Putamen (tissue), 1 donor: ENCODE data around the gene TRMT1.
A peak's percentile ranks its signal among the peaks of the same experiment; 100 is the strongest.
"Not testable (repeated sequence)": the region's sequence is repeated elsewhere in the genome, so short reads cannot be mapped to it uniquely, and the experiment has no call there.

Source experiments
- DNase-seq: peaks from one replicate; pipeline ENCODE4 v3.0.0-alpha.2; 2016; ENCODE audit warnings: low spot score

The TRMT1 gene

DNA sequence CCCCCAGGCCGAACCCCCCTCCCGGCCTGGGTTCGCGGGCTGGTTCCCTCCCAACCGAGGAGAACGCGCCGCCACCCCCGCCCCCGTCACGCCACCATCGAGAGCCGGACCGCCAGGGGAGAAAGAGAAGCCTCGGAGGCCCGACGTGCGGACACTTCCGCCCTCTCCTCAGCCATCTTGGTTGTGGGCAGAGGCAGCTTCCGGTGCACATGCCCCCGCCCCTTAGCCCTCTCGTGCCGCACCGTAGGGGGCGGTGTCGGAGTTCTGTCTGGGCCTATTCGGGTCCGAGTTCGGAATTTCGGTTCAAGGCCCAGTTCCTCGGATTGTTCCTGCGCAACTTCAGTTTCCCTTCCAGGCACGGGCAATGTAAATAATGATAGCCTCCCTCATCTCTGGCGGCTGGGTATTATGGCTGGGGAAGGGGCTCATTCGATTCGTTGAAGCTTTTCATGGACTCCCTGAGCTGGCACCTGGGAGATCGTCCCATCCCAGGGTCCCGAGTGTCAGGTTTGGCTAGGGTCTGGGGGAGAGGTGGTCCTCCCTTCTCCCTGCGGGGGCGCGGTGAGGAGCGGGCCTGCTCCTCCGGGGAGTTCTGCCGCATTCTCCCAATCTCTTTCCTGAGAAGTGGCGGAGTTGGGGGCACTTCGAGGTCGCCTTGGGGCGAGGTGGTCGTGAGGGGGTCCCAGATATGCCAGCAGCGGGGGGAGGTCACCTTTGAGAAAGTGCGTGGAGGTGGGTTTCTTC lies 33.8 kb upstream of the TRMT1 start, which contains the start of the genes IER2 and STX10:
Gene IER2 (plus strand): TSS at position 225 of the 744 bp plus-strand sequence. CDS start 2,776 bp downstream, outside the sequence.
Gene STX10 (minus strand): TSS at position 189 of the 744 bp plus-strand sequence. CDS start 202 bp downstream, outside the sequence.
- peak; percentile 97 for DNase-seq

GRCh38 chr19:13149628-13150186 lies 33.2 kb upstream of the TRMT1 start:
- peak; percentile 25 for DNase-seq

GRCh38 chr19:13149173-13149627 lies 32.7 kb upstream of the TRMT1 start:
- not testable (repeated sequence) for DNase-seq

GRCh38 chr19:13146763-13147563 lies 30.4 kb upstream of the TRMT1 start:
- no peak for DNase-seq

DNA sequence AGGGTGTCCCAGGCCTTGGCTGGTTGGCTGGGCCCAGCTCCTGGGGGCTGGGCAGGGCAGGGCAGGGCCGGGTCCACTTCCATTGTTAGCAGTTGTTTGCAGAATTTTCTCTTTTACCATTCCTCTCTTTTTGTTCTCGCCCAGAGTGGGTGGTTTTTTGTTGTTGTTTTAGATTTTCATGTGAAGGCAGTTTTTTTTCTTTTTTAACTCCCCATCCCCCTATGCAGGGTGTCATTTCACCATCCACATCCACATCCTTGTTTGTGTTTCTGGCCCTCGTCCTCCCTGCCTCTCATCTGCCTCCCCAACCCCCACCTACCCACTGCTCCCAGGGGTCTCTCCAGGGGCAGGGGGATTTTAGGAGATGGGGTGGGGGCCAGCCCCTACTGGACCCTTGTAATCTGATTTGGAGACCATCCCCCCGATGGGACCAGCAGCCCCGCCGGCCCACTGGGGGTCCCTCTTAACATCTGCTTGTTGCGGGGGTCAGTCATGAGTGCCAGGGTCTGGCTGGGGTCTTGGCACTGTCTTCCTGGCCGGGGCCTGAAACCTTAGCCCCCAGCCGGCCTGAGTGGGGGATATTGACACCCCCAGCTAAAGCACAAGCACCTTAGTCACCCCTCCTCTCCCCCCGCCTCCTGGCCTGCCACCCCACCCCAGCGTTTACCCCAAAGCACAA lies 23.2 kb upstream of the TRMT1 start:
- DNase-seq: no peak

- no peak for DNase-seq
Observed at GRCh38 chr19:13138916-13139198, 22.3 kb upstream of the TRMT1 start.

DNA sequence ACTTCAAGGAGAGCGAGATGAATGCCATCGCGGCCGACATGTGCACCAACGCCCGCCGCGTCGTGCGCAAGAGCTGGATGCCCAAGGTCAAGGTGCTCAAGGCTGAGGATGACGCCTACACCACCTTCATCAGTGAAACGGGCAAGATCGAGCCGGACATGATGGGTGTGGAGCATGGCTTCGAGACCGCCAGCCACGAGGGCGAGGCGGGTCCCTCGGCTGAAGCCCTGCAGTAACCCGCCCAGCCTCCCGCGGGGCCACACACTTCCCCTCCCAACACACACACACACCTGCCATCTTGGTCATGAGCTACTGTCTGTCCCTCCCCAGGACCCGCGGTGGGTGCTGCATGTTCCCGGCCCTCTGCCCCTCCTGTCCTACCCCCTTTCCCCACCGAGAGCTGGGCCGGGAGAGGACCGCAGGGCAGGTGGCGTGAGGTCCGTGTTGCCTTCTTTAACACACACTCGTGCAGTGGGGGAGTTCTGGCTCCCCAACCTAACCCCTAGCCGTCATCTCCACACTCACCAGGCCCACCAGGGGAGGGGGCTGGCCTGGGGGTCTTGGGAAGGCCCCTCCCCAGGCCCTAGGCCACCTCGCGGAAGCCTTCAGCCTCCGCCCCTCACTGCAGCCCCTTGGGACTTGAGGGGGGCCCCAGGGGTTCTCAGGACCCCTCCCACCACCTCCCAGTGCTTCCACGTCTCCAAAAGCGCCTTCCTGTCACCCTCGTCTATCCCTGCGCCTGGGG lies 21.8 kb upstream of the TRMT1 start:
- DNase-seq: no peak

DNA sequence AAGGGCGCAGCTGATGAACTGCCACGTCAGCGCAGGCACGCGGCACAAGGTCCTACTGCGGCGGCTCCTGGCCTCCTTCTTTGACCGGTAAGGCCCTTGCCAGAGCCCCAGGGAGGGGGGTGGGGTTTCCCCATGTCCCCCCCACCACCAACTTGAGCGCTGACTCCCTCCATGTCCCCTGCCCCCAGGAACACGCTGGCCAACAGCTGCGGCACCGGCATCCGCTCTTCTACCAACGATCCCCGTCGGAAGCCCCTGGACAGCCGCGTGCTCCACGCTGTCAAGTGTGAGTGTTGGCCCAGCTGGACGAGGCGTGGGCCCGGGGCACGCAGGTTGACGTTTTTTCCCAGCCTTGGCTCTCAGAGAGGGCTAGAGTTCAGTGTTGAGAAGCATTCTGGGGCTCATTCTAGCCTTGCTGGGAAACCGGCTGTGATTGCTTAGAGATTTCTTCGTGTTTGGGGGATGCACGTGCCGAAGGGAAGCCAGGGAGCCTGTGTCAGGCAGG lies 20.8 kb upstream of the TRMT1 start:
- no peak for DNase-seq

DNA sequence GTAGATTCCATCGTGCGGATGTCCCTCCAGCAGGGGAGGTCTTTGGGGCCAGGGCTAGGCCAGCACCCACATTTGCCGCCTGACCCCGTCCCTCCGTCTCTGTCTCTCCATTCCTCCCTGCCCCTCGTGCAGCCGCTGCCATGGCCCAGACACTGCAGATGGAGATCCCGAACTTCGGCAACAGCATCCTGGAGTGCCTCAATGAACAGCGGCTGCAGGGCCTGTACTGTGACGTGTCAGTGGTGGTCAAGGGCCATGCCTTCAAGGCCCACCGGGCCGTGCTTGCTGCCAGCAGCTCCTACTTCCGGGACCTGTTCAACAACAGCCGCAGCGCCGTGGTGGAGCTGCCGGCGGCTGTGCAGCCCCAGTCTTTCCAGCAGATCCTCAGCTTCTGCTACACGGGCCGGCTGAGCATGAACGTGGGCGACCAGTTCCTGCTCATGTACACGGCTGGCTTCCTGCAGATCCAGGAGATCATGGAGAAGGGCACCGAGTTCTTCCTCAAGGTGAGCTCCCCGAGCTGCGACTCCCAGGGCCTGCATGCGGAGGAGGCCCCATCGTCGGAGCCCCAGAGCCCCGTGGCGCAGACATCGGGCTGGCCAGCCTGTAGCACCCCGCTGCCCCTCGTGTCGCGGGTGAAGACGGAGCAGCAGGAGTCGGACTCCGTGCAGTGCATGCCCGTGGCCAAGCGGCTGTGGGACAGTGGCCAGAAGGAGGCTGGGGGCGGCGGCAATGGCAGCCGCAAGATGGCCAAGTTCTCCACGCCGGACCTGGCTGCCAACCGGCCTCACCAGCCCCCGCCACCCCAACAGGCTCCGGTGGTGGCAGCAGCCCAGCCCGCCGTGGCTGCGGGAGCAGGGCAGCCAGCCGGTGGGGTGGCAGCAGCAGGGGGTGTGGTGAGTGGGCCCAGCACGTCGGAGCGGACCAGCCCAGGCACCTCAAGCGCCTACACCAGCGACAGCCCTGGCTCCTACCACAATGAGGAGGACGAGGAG lies 18.8 kb upstream of the TRMT1 start:
- DNase-seq: no peak

GRCh38 chr19:13134626-13135025 lies 18.1 kb upstream of the TRMT1 start:
- DNase-seq: no peak

DNA sequence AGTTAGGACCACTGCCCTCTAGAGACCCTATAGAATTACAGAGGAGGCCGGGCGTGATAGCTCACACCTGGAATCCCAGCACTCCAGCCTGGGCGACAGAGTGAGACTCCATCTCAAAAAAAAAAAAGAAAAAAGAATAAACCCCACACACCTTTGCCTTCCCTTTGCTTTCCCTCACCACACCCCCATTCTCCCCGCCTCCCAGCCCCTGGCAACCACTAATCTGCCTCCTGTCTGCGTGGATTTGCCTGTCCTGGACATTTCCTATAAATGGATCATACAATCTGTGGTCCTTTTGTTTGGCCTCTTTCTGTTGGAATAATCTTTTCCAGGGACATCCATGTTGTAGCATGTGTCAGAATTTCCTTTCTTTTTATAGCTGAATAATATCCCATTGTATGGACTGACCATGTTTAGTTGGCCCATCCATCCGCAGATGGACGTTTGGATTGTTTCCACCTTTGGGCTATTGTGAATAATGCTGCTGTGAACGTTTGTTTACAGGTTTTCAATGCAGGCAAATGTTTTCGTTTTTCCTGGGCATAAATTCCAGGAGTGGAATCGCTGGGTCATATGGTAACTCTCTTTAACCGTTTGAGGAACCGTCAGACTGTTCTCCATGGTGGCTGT lies 16.8 kb upstream of the TRMT1 start:
- DNase-seq: peak; percentile 62

GRCh38 chr19:13132471-13133180 lies 16.1 kb upstream of the TRMT1 start:
- DNase-seq: no peak

DNA sequence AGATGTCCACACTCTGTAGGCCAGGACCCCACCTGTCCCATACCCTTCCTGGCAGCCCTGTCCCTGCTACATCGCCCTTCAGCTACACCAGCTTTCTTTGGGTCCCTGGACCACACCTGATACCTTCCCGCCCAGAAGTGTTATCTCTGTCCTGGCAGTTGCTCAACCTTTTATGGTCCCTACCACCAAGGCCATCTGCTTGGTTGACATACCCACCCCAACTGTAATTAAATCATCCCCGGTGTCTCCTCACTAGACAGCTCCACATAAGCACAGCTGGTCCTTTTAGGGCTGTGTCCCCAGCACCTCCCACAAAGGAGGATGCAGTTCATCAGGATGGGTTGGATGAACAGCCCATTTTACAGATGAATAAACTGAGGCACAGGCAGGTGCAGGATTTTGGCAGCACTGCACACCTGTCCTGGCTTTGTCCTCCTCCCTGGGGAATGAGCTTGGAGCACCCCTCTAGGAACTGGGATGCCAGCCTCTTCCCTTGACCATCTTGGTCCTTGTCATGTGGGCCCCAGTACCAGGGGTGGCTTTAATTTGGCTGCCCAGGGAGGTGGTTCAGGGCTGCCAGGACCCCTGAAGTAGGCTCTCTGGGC lies 14.4 kb upstream of the TRMT1 start:
- DNase-seq: no peak

DNA sequence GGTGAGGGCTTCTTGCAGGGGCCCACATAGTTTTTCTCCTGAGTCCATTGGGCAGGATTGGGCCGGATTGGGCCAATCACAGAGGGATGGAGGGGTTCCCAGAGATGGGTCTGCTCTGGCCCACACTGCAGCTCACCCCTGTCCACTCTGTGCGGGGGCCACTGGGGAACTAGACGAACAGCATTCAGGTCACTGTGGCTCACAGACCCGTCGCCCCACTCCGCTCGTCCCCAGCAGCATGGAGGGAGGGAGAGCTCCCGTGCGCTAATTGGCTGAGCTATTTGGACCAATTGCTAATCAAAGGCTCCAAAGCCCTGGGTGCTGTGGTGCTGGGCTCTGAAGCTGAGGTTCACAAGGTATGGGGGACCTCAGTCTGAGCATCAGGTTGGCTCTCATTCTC lies 12.8 kb upstream of the TRMT1 start:
- DNase-seq: no peak

GRCh38 chr19:13128583-13128982 lies 12.0 kb upstream of the TRMT1 start:
- no peak for DNase-seq

DNA sequence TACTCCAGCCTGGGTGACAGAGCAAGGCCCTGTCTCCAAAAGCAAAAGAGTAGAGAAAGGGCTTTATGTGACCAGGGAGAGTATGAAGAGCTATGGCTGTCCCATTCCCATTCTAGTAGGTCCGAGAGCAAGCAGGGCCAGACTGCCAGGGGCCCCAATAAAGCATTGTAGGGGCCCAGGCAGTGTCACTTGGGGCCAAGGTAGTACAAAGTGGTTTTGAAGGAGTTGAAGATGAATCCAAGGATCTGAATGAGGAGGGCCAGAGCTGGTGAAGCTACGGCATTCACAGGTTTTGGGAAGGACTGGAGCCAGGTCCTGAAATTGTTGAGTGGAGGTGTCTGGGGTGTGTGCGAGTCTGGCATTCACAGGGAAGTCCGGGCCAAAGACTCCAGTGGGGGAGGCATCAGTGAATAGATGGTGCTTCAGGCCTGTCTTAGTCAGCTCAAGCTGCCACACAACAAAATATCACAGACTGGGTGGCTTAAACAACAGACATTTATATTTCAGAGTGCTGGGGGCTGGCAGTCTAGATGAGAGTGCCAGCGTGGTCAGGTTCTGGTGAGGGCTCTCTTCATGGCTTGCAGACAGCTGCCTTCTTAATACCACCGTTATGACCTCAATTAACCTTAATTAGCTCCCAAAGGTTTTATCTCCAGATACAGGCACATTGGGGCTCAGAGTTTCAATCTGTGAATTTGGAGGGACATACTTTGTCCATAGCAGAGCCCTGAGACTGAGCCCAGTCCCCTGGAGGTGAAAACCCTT lies 11.5 kb upstream of the TRMT1 start:
- DNase-seq: no peak

DNA sequence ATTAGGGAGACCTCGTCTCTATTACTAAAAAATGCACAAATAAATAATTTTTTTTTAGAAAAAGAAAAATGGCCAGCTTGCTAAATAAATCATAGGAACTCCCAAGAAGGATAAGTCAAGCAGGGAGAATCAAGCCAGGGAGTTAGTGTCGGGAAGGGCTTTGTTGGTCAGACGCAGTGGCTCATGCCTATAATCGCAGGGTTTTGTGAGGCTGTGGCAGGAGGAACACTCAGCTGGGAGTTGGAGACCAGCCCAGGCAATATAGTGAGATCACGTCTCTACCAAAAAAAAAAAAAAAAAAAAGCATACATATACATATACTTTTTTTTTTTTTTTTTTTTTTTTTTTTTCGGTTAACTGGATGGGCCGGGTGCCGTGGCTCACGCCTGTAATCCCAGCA lies 10.5 kb upstream of the TRMT1 start:
- DNase-seq: no peak
